Measurements from ENCODE around the gene POLA1.

POLA1 gene

DNA sequence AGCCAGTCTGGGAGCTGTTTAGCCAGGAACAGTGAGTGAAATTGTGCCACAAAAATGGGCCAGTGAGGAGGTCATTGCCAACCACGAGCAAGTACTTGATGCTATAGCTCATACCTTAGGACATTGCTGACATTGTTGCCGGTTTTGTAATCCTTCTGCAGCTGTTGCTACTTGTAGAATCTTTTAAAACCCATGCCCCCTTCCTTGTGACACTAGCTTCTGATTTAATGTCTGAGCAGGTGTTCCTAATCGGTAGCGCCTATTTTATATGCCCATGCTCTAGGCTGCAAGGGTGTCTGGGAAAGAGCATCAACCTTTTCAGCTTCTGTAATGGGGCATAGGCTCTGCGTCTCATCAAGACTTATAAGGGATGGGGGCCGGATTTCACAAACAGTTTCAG lies 2.6 kb downstream of the POLA1 start:
- DNase-seq (ENCODE audit: low read depth), result no peak

DNA sequence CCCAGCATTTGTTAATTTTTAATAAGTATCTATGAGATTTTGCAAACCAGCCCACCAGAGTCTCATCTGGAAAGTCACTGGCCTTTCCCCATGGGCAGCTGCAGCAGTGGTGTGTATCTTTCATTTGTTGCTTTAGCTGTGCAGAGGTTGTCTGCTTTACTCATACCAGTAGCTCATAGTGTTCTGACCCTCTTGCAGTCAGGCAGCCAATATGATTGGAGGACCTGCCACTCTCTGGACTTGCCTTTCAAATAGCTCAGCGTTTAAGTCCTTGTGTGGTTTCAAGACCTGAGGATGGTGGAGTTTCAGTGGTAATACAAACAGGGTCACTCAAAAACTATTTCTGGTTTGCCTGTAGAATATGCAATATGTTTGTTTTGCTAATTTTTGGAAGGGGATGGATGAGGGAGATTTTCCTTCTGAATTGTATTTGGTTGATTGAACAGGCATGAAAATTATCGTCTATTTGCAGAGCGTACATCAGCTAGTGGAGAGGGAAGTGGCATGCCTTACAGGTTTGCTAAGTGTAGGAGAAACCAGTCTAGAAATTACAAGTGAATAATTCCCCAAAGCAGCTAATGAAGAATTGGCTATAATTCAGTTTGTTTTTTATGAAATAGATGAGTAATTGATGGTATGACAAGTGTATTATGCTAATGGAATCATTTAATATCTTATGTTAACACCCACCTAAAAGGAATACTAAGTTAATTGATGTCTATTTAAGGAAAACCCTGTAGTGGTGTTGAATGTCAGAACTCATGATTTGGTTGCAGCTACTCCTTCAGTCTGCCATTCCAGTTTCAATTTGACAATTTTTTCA lies 8.9 kb downstream of the POLA1 start:
- DNase-seq (ENCODE audit: low read depth), result no peak

DNA sequence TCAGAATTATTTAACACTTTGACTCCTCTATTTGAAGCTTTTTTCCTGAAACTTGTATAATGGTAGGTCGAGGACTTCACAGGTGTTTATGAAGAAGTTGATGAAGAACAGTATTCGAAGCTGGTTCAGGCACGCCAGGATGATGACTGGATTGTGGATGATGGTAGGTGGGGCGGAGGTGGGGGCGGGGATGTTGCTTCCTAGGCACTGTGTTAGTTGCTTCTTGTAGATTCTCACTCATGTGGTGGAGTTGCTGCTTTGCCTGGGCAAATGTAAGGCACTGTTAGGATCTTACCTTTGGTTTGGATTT lies 9.4 kb downstream of the POLA1 start:
- DNase-seq (ENCODE audit: low read depth), result no peak

DNA sequence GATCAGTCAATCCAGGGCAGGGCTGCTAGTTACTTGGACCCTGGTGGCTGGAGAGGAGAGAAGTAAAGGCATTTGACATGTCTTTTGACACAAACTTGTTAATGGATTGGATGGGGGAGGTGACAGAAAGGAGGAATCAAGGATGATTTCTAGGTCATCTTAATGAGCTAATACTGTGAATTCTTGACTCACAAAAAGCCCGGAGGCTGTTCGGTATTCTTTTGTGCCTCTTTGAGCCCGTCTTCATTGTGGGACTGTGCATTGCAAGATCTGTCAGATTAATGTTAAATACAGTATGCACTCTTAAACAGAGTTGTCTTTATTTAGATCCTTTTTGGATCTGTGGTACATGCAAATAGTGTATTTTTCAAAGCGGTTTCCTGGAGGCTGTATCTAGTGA lies 25.1 kb downstream of the POLA1 start:
- DNase-seq (ENCODE audit: low read depth), result no peak

DNA sequence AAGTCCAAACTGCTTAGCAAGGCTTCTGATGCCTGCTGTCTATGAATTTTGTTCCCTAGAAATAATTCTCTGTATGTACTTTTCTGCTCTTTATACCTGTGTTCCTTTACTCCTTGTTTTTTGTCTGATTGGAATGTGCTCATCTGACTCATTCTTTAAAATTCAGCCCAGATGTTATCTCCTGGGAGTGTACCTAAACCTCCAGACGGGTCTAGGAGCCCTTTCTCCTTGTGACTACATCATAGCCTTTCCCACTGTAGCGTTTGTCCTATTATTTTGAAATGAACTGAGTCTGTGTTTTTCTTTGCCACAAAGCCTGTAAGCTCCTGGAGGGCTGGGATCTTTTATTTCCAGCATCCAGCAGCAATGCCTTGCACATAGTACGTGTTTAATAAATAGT lies 26.3 kb downstream of the POLA1 start:
- no peak for DNase-seq (ENCODE audit: low read depth)

DNA sequence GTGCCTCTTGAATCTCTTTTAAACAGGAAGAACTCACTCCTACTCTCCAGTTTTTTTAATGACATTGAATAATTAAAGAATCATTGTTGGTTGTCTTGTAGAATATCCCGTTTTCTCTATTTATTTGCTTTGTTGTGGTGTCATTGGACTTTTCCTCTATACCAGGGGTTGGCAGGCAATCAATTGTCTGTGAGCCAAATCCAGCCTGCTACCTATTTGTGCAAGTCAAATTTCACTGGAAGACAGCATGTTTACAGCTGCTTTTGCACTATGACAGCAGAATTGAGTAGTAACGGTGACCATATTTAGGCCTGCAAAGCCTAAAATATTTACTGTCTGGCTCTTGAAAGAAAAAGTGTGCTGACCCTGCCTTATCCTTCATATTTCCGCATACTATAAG lies 34.8 kb downstream of the POLA1 start:
- no peak for DNase-seq (ENCODE audit: low read depth)

DNA sequence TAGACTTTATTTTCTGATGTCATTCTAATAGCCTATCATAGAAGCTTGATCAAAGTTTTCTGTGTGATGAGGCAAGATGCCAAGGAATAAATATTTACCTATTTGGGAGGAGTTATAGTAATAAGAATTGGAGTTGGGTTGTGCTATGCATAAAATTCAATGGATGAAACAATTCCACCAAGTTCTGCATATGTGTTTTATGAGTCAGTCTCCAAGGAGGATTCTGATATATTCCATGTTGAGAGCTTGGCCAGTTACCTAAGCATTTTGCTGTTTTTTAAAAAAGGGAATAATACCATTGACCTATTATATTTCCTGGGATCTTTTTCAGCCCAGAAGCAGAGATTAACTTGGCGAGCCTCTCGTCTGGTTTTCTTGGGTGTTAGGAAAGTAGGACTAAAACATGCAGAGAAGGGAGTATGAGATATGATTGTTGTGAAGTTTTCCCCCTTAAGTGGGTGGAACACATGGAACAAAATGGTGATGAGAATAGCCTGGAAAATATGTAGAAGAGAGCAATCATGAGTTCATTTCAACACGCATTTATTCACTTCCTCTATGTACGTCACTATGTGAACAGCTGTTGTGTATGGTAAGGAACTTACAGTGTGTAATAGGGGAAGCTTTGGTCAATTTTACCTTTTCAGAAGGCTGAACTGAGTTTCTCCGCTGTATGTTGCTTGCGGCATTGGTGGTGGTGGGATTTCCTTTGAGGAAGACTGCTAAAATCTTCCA lies 39.2 kb downstream of the POLA1 start:
- DNase-seq (ENCODE audit: low read depth), result no peak

DNA sequence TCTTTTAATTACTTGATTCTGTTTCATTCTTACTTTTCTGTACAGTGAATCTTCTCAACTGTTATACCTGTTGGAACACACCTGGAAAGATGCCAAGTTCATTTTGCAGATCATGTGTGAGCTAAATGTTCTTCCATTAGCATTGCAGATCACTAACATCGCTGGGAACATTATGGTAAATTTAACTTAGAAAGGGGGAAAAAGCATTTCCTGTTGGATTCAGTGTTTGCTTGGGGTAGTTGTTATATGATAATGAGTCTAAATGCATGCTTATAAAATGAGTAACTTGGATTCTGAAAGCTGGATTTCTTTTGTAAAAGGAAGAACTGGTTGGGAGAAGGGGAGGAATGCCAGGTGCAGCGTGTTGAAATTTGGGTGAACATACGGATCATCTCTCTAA lies 47.6 kb downstream of the POLA1 start:
- DNase-seq (ENCODE audit: low read depth), result no peak

DNA sequence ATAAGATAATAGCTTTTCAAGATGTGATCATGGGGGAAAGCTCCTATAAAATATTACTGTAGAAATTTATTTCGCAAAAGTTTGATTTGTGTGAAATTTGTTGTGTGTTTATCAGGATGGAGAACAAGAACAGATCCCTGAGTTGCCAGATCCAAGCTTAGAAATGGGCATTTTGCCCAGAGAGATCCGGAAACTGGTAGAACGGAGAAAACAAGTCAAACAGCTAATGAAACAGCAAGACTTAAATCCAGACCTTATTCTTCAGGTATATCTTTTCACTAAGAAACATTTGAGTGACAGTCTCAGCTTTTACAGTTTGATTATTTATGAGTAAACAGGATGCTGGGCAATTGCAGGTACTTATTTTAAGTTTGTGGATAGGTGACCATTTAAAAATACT lies 54.5 kb downstream of the POLA1 start:
- no peak for DNase-seq (ENCODE audit: low read depth)

DNA sequence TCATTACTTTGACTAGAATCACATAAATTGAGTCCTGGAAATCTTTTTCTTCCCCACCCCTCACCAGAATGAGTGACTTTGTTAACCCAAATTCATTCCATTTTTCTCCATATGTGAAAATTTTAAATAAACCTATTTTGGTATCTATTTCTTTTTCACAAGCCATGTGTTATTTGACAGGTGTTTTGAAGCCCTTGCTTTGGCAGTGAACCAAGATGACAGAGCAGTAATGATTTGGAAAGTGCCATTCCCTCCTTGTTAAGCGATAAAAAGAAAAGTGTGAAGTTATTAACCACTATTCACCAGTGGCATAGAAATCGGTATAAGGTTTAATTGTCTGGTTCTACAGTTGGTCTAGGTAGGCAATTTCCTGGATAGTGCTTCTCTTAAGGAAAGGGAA lies 66.1 kb downstream of the POLA1 start:
- DNase-seq (ENCODE audit: low read depth), result no peak

DNA sequence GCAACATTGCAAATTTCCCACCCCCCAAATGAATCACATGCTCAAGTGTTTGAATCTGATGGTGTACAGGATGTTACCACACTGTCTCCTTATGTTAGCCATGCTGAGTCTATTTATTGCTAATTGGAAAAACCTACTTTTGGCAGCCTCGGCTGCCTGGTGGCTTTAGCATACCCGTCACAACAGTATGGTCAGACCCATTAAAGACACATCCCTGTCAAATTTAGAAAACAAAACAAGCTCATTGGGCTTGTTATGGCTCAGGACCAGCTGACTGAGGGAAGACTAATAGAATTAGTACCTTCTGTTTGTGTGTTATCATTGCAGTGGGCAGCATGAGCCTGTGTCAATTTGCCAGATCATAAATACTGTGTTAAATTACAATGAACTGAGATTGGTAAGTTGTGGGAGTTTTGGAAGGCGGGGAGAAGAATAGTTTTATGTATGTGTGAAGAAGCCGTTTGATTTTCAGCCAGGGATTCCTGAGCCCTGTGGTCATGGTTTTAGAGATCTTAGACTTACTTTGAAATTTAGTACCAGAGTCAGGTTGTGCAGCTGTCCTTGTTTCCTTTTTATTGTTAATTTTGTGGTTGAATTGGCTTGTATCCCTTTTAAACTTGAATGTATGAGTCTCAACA lies 66.8 kb downstream of the POLA1 start:
- DNase-seq (ENCODE audit: low read depth), result no peak

DNA sequence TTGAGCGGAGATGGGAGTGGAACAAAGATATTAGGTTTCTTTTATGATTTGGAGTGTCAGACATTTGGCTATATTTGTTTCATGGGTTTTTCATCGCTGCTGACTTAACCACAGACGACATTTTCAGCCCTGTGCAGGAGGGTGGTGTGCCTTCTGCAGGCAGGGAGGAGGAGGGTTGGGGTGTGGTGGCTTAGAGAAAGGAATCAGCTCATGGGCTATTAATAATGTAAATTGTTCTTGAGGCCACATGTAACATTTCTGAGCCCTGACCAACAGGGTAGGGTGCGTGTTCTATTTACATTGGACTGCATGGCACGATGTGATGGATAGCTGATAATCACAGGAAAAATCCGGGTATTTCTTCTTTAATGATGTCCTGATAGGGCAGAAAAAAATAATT lies 67.6 kb downstream of the POLA1 start:
- DNase-seq (ENCODE audit: low read depth), result no peak

DNA sequence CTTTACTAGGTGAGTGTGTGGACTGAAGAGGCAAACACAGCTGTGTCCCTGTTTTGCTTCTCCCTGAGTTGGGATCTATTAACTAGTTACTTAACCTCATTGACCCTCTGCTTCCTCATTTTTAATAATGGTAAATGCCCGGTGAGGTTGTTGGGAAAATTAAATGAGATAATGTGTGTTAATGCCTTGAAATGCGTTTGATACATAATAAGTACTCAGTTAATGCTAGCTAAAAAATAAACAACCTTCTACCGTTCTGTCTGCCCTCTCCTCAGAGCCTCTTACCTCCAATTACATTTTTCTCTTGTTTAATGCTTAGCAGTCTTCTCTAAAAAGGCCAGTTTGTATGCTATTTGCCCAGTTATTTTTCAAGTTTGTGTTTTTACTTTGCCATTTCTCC lies 70.3 kb downstream of the POLA1 start:
- DNase-seq (ENCODE audit: low read depth), result no peak

DNA sequence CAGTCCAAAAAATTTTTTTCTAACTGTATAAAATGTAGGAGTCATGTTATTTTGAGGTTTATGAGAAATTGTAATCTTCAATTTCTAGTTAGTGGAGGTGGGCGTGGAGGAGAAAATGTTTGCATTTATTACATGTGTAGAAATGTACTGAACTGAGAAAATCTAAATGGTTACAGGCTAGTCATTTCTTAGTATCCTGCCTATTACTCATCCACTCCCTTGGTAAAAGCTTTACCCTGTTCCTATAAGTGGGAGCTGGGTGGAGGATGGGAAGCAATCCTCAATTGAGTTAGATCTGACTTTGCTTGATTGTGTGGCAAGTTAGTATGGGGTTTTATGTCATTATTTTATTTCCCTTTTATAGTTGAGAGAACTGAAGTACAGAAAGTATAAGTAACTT lies 73.8 kb downstream of the POLA1 start:
- no peak for DNase-seq (ENCODE audit: low read depth)

DNA sequence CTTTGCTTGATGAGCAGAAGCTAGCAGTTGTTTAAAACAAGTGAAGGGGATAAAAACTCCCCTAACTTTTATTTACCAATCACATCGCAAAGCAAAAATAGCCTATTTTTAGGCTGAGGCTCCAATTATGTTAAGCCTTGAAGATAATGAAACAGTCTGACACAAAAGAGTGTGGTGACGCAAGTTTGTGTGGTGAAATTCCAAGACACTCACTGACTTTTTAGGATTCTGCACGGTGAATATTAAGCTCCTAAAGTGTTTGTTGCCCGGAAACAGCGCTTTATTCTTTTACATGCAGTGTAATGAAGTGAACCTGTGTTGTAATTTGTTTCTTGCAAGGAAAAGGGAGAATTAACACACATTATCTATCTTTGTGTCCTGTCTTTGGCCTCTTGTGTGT lies 74.8 kb downstream of the POLA1 start:
- no peak for DNase-seq (ENCODE audit: low read depth)

DNA sequence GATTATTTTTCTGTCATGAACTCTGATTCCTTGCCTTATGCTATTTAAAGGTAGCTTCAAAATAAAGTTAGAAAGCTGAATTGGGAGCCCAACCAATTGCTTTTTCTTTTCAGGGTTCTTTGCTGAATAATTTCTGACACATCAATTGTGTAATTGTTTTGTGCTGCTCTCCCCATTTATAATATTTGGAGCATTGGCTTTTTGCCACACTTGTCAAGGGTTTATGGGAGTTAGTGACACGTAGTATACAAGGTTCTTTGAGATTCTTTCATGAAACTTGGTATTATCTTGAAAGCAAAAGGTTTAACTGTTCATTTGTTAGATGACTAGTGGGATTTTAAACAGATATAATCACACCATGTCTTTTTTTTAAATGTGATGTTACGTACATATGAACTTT lies 80.9 kb downstream of the POLA1 start:
- DNase-seq (ENCODE audit: low read depth), result no peak

DNA sequence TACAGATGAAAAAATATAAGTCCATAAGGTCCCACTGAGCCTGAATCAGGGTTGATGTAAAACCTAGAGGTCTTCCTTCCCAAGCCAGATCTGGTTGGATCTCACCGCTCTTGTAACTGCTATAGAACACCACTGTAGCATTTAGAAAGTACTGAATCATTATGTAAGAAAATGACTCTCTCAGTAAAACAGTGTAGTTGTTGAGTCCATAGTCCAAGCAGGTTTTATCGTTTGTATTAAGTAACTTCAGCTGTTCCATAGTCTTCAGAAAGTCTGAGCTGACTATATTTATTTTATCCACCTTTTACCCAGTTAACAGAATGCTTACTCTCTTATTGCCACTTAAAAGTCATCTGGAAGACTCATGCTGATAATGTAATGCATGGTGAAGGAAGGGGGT lies 82.2 kb downstream of the POLA1 start:
- DNase-seq (ENCODE audit: low read depth), result no peak

DNA sequence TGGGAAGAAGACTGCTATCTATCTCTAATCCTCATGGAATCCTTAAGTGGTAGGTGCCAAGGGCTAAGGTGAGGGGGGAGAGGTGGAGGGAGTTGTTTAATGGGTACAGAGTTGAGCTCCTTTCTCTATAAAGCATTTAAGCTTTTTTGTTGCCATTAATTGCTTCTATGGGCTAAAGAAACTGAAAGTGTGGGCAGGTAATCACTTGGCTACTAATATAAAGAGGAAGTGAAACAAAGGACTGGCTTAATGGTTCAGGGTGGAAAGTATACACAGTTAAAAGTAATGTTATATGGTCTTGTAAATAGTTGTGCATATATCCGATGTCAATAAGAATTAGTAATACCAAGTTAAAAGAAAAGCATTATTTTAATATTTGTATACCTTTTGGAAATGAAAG lies 83.9 kb downstream of the POLA1 start:
- DNase-seq (ENCODE audit: low read depth), result no peak

DNA sequence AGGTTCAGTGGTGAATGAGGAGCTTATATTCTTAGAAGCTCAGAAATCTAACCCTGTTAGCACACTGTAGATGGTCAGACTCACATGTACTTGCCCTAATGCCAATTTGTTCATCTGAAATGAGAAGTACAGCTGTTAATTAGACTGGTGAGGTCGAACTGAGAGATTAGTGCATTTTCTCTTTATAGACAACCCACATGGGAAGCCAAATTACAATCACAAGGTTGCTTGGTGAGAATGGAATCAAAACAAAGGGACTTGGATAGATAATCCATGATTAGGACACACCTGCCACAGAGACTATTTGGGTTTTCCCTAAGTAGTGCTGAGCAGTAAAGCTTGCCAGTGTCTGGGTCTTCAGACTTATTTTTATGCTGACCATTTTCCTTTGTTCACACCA lies 88.3 kb downstream of the POLA1 start:
- no peak for DNase-seq (ENCODE audit: low read depth)

DNA sequence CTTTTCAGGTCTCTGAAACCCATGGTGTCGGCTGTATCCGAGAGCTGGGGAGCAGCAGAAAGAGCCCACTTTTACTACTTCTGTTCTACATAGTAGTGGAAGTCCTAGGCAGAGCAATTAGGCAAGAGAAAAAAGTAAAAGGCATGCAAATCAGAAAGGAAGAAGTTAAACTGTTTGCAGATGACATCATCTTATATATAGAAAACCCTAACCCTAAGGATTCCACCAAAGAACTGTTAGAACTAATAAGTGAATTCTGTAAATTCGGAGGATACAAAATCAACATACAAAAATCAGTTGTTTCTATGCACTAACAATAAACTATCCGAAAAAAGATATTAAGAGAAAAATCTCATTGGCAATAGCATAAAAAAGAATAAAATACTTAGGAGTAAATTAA lies 95.3 kb downstream of the POLA1 start:
- no peak for DNase-seq (ENCODE audit: low read depth)

DNA sequence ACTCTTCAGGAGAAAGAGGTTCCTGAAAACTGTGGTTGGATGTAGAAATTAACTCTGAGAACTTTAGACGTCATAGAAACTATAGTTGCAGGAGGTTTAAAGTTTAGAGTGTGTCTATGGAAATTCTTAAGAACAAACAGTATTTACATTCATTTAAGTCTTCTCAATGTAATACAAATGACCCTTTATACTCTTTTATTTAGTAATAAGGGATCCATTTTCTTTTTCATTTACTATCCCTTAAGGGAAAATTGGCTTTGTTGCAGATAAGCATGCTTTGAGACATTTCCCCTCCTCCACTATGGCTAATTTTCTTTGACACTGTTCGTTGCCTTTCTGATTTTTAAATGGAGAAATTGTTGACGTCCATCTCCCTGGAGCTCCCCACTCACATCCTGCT lies 96.4 kb downstream of the POLA1 start:
- DNase-seq (ENCODE audit: low read depth), result no peak

DNA sequence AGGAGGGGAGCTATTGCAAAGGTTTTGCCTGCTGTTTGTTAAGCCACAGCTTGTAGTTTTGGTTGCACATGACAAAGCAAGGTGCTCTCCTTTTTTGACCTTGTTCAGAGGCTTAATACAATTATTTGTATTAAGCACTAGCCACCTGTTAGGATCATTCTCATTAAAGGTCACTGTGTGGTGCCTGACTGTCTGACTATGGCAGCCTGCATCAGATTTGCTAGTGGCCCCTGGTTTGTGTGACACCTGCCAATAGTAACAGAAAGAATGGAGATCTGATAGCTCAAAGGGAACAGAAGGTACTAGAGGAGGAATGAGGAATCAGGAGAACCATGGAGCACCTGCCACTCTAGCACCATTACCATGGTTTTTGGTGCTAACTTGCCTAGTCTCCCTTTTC lies 102.5 kb downstream of the POLA1 start:
- DNase-seq (ENCODE audit: low read depth), result no peak

DNA sequence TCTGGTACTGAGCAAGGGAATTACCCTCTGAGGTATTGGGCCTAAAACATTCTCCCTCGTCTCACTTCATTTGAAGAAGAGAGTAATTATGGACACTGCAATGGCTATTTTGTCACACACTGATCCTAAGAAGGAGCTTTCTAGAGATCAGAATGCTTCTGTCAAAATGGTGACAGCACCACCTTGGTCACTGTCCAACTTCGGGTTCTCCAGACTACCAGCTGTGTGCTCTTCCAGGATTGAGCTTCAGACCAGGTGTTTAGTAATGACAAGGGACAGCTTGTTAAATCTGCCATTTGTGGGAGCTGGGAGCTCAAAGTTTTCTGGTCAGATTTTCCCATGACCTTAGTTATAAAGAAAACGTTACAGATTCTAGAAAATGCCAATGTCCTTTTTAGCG lies 105.4 kb downstream of the POLA1 start:
- no peak for DNase-seq (ENCODE audit: low read depth)

DNA sequence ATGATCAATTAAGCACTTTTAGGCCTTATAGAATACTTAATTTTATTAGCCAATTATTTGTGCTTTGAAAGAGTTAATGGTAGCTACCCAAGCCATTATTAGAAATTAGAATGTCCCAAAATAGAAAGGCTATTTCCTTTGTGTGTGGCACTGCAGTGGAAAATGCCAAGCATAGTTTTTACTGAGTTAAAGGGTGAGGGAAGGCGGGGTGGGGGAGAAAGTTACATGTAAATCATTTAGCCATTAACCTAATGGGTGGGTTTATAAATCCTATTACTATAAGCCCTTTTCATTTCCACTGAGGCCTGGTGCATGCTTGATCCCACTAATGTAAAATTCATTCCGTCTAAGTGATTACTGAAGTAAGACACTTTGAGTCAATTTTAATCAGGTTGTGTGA lies 105.8 kb downstream of the POLA1 start:
- no peak for DNase-seq (ENCODE audit: low read depth)
